ENCODE data around the gene FNDC3A.

FNDC3A gene

GRCh38 chr13:48944221-48944620 lies 31.5 kb upstream of the FNDC3A start:
- Histone ChIP-seq H3K9ac (ENCODE audit: low read length) (no peak overlapping the region), H3K4me3 (ENCODE audit: insufficient read depth, low read length, poor library complexity, severe bottlenecking) (no peak overlapping the region), H4K20me1 (ENCODE audit: low read depth, low read length) (no peaks in the 10 kb centered on the region), H3K4me2 (ENCODE audit: low read depth, low read length, poor library complexity, severe bottlenecking) (no peak overlapping the region), H3F3A (ENCODE audit: insufficient read depth) (no peaks in the 10 kb centered on the region), H3K36me3 (ENCODE audit: low read length) (no peaks in the 10 kb centered on the region), H2AFZ (ENCODE audit: low read depth, low read length, severe bottlenecking) (no peak overlapping the region), H3K9me3 (ENCODE audit: insufficient read depth, low read length) (no peaks in the 10 kb centered on the region), H3K79me2 (ENCODE audit: insufficient read depth, low read length) (no peaks in the 10 kb centered on the region), H3K27ac (ENCODE audit: low read depth, low read length) (no peak overlapping the region), H3K27me3 (ENCODE audit: low read length) (no peaks in the 10 kb centered on the region; the same call in 1 of the 2 replicates), H3K9me2 (replicated peaks; ENCODE audit: insufficient read depth, low read length) (no peaks in the 10 kb centered on the region)
- TF ChIP-seq CTCF (IDR thresholded peaks at IDR 0.05; ENCODE audit: insufficient read depth, low read length, poor library complexity, severe bottlenecking) (no peak), EZH2phosphoT487 (conservative IDR thresholded peaks at IDR 0.05; ENCODE audit: low read length) (no peak)

GRCh38 chr13:48945626-48946025 lies 30.1 kb upstream of the FNDC3A start:
- Histone ChIP-seq H3K9me3 (ENCODE audit: insufficient read depth, low read length) (no peaks in the 10 kb centered on the region), H3K27me3 (ENCODE audit: low read length) (no peaks in the 10 kb centered on the region; the same call in 1 of the 2 replicates), H3K4me2 (ENCODE audit: low read depth, low read length, poor library complexity, severe bottlenecking) (no peak overlapping the region), H3K79me2 (ENCODE audit: insufficient read depth, low read length) (no peaks in the 10 kb centered on the region), H3K27ac (ENCODE audit: low read depth, low read length) (no peak overlapping the region), H3F3A (ENCODE audit: insufficient read depth) (no peaks in the 10 kb centered on the region), H3K4me3 (ENCODE audit: insufficient read depth, low read length, poor library complexity, severe bottlenecking) (no peak overlapping the region), H4K20me1 (ENCODE audit: low read depth, low read length) (no peaks in the 10 kb centered on the region), H3K9me2 (replicated peaks; ENCODE audit: insufficient read depth, low read length) (no peaks in the 10 kb centered on the region), H3K36me3 (ENCODE audit: low read length) (no peaks in the 10 kb centered on the region), H2AFZ (ENCODE audit: low read depth, low read length, severe bottlenecking) (no peak overlapping the region), H3K9ac (ENCODE audit: low read length) (no peak overlapping the region)
- no peak for TF ChIP-seq EZH2phosphoT487 (conservative IDR thresholded peaks at IDR 0.05; ENCODE audit: low read length)
- TF ChIP-seq CTCF (IDR thresholded peaks at IDR 0.05; ENCODE audit: insufficient read depth, low read length, poor library complexity, severe bottlenecking): no peak

GRCh38 chr13:48946163-48946562 lies 29.5 kb upstream of the FNDC3A start:
- no peaks in the 10 kb centered on the region; the same call in 1 of the 2 replicates for H3K27me3 ChIP-seq (ENCODE audit: low read length)

More at GRCh38 chr13:48946163-48946562, 29.5 kb upstream of the FNDC3A start:
- no peak overlapping the region for H2AFZ ChIP-seq (ENCODE audit: low read depth, low read length, severe bottlenecking)
- TF ChIP-seq CTCF (IDR thresholded peaks at IDR 0.05; ENCODE audit: insufficient read depth, low read length, poor library complexity, severe bottlenecking) (no peak), EZH2phosphoT487 (conservative IDR thresholded peaks at IDR 0.05; ENCODE audit: low read length) (no peak)
- no peak overlapping the region for H3K27ac ChIP-seq (ENCODE audit: low read depth, low read length)
- H3K4me2 ChIP-seq (ENCODE audit: low read depth, low read length, poor library complexity, severe bottlenecking): no peak overlapping the region
- H3K9ac ChIP-seq (ENCODE audit: low read length): no peak overlapping the region
- H3K9me2 ChIP-seq (replicated peaks; ENCODE audit: insufficient read depth, low read length): no peaks in the 10 kb centered on the region
- no peak overlapping the region for H3K4me3 ChIP-seq (ENCODE audit: insufficient read depth, low read length, poor library complexity, severe bottlenecking)
- no peaks in the 10 kb centered on the region for H4K20me1 ChIP-seq (ENCODE audit: low read depth, low read length)
- no peaks in the 10 kb centered on the region for H3K9me3 ChIP-seq (ENCODE audit: insufficient read depth, low read length)
- H3F3A ChIP-seq (ENCODE audit: insufficient read depth): no peaks in the 10 kb centered on the region
- H3K79me2 ChIP-seq (ENCODE audit: insufficient read depth, low read length): no peaks in the 10 kb centered on the region
- H3K36me3 ChIP-seq (ENCODE audit: low read length): no peaks in the 10 kb centered on the region
